ENCODE results near the gene LAMA2. TPM values are rescaled to one million over a fixed set of nuclear protein-coding genes. Genes with fewer than 3 reads are reported as not detected.

LAMA2 gene
- total and polyA plus RNA-seq, 3 donors from 2014 or later, result 25.9 to 94.8 (median 56.0) TPM

DNA sequence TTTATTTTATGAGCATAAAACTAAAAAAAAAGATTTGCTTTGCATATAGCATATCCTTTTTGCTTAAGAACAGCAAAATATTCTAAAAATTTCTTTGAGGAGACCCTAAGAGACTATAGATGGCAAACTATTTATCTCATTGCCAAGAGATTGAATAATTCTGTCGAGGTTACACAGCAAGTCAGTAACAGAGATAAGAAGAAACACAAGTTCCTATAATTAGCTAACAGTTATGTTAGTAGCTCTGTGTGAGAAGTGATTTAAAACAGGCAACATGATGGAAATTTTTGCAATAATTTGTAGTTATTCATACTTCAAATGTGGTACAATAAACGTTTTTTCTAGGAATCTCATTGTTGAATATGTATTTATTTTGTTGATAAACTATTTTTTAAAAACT is 9.1 kb downstream of the LAMA2 start:
- intact Hi-C loops (cut with DNase I; ENCODE audit: low total_unique reads), result no loop called here
- TF ChIP-seq, protein P1, sequence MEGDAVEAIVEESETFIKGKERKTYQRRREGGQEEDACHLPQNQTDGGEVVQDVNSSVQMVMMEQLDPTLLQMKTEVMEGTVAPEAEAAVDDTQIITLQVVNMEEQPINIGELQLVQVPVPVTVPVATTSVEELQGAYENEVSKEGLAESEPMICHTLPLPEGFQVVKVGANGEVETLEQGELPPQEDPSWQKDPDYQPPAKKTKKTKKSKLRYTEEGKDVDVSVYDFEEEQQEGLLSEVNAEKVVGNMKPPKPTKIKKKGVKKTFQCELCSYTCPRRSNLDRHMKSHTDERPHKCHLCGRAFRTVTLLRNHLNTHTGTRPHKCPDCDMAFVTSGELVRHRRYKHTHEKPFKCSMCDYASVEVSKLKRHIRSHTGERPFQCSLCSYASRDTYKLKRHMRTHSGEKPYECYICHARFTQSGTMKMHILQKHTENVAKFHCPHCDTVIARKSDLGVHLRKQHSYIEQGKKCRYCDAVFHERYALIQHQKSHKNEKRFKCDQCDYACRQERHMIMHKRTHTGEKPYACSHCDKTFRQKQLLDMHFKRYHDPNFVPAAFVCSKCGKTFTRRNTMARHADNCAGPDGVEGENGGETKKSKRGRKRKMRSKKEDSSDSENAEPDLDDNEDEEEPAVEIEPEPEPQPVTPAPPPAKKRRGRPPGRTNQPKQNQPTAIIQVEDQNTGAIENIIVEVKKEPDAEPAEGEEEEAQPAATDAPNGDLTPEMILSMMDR (IDR thresholded peaks at IDR 0.05), result no peak
- Histone ChIP-seq H3K27me3 (no peaks in the 10 kb centered on the region), H3K36me3 (ENCODE audit: low read depth, missing control alignments) (no peaks in the 10 kb centered on the region), H3K4me3 (no peak overlapping the region), H3K9me3 (no peaks in the 10 kb centered on the region), H3K27ac (no peak overlapping the region), H3K4me1 (no peaks in the 10 kb centered on the region)
- no peak for DNase-seq
- WGBS, 2 donors, result 15 to 19% methylated on average over 2 of the region's 2 CpGs

DNA sequence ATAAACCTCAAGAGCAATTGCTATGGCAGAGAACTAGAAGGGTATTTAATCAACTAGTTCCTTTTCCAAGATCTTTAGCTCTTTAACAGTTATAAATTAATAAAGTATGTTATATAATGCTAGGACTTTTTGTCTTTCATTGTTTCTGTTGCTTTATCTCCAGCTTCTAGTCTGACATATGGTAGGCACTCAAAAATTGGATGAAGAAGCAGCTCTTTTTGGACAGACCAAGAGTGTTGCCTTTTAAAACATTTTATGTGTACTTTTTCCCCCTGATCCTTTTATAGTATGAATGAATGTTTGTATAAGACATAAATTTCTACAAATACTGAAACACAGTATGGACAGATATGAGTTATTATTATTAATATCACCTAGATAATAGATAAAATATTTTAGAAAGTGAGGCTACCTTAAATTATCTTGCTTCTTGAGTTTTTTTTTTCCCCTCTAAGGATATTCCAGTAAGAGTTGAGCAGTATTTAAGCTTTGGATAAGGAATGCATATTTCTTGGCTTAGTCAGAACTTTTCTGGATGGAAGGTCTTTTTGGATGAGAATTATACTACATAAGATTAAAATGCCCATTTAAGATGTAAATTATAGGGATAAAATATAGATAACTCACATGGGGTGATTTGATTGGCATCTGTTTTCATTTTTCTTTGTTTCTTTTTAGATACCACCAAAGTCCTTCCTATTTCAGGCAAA is 16.6 kb downstream of the LAMA2 start:
- Histone ChIP-seq H3K4me1 (no peaks in the 10 kb centered on the region), H3K36me3 (ENCODE audit: low read depth, missing control alignments) (no peaks in the 10 kb centered on the region), H3K27ac (no peak overlapping the region), H3K9me3 (no peaks in the 10 kb centered on the region), H3K4me3 (no peak overlapping the region), H3K27me3 (no peaks in the 10 kb centered on the region)
- intact Hi-C loops (cut with DNase I; ENCODE audit: low total_unique reads), result no loop called here
- no peak for DNase-seq
- TF ChIP-seq, protein P1 (IDR thresholded peaks at IDR 0.05), result no peak
- no peak for TF ChIP-seq POLR2A (IDR thresholded peaks at IDR 0.05)

DNA sequence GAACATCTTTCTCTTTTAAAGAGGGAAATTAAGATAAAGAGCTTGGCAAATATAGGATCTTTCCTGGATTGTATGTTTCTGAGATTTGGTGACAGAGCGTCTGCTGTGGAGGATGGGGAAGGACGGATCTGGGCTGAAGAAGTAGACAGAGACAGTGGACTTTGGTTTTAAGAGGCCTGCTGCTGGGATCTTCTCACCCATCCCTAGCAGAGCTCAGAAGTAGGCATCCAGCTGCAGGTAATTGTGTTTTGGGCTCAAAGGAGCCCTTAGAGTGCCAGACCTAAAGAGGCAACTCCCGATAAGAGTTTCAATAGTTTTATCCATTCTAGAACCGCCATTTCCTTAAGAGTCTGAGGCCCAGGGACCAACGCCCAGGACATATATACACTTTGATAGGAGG is 20.8 kb downstream of the LAMA2 start:
- Histone ChIP-seq H3K27ac (no peak overlapping the region), H3K27me3 (no peaks in the 10 kb centered on the region), H3K9me3 (no peaks in the 10 kb centered on the region), H3K36me3 (ENCODE audit: low read depth, missing control alignments) (no peaks in the 10 kb centered on the region), H3K4me3 (no peak overlapping the region), H3K4me1 (no peaks in the 10 kb centered on the region)
- TF ChIP-seq, protein P1 (IDR thresholded peaks at IDR 0.05), result no peak
- no peak for TF ChIP-seq POLR2A (IDR thresholded peaks at IDR 0.05)
- WGBS, 2 donors, result 88 to 93% methylated on average over 5 of the region's 5 CpGs
- DNase-seq, result no peak
- intact Hi-C loops (cut with DNase I; ENCODE audit: low total_unique reads), result no loop called here

DNA sequence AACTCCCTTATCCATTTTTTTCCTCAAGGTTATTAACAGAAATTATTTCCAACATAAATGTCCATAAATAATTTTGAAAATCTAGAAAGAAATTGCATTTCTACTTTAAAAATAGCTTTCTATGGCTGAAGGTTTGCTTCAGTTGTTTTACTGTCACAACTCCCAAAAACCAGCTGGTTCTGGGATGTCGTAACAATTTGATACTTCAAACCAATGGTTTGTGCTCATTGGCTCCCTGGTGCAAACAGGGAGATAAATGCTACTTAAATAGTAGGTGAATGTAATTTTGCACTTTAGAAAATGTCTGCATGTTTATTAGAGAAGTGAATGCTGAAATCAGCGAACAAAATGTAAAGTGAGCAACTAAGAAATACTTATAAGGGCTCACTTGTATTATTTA is 31.1 kb downstream of the LAMA2 start:
- no peaks in the 10 kb centered on the region for H3K27me3 ChIP-seq
- intact Hi-C loops (cut with DNase I; ENCODE audit: low total_unique reads), result no loop called here
- H3K9me3 ChIP-seq, result no peaks in the 10 kb centered on the region
- no peak overlapping the region for H3K27ac ChIP-seq
- 60 to 63% methylated on average over 2 of the region's 2 CpGs for whole genome bisulfite sequencing, 2 donors
- TF ChIP-seq, protein P1 (IDR thresholded peaks at IDR 0.05), result no peak
- TF ChIP-seq POLR2A (IDR thresholded peaks at IDR 0.05), result no peak
- no peaks in the 10 kb centered on the region for H3K36me3 ChIP-seq (ENCODE audit: low read depth, missing control alignments)
- H3K4me3 ChIP-seq, result no peak overlapping the region
- no peak for DNase-seq
- no peaks in the 10 kb centered on the region for H3K4me1 ChIP-seq

DNA sequence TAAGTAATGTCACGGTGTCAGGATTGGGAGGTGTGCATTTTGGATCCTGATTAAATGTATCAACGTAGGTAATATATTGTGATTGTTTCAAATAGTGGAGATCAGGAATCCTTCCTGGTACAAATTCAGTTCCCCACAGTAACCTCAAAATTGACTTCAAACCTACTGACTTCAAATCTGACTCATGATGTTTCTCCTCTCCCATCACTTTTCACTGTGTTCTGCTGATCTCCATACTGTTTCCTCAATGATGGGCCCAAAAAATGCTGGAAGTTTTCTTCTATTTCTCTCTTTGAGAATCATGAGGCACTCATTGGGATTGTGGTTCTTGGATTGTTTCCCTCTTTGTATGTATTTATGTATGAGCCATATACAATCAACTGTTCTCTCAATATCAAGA is 35.9 kb downstream of the LAMA2 start:
- no peaks in the 10 kb centered on the region for H3K27me3 ChIP-seq

More for the DNA sequence above, 35.9 kb downstream of the LAMA2 start:
- Histone ChIP-seq H3K4me1 (no peaks in the 10 kb centered on the region), H3K9me3 (no peaks in the 10 kb centered on the region), H3K27ac (no peak overlapping the region), H3K36me3 (ENCODE audit: low read depth, missing control alignments) (no peaks in the 10 kb centered on the region), H3K4me3 (no peak overlapping the region)
- 92 to 96% methylated on average over 2 of the region's 2 CpGs for WGBS, 2 donors
- no peak for DNase-seq
- TF ChIP-seq, protein P1 (IDR thresholded peaks at IDR 0.05), result no peak
- TF ChIP-seq POLR2A (IDR thresholded peaks at IDR 0.05), result no peak
- intact Hi-C loops (cut with DNase I; ENCODE audit: low total_unique reads), result no loop called here

Data from testis (tissue), 3 donors.